Stimulated activated CD8-positive, alpha-beta memory T cell treated with anti-CD3 and anti-CD28 coated beads, Interleukin-12 subunit alpha, Interleukin-12 subunit beta, amount 100 ng/mL, for 1 hour (primary cell): Measurements from ENCODE around the gene TRIP6.
"Not testable (repeated sequence)": the region's sequence is repeated elsewhere in the genome, so short reads cannot be mapped to it uniquely, and the experiment has no call there.

ENCODE experiments used
- DNase-seq: peaks from one replicate; pipeline ENCODE4 v3.0.0-alpha.2; 2020; ENCODE audit warnings: low read depth

The TRIP6 gene

GRCh38 chr7:100839361-100839760 lies 27.8 kb upstream of the TRIP6 start:
- DNase-seq: no peak

DNA sequence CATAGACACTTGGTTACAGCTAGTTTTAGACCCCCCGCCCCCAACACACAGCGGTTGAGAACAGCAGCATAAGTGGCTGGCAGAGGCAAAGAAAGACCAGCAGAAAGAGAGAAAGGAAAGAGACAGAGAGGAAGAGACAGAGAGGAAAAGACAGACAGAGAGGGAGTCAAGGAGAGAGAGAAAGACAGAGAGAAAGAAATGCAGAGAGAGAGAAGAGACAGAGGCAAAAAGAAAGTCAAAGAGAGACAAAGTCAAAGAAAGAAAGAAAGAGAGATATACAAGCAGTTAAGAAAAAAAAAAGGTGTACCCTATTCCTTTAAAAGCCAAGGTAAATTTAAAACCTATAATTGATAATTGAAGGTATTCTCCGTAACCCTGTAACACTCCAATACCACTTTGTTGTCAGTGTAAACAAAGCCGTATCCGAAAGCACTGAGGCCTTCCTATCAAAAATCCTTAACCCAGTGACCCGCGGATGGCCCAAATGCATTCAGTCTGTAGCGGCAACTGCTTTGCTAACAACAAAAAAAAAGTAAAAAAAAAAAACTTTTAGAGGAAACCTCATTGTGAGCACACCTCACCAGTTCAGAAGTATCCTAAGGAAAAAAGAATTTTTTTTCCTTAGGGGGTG lies 26.6 kb upstream of the TRIP6 start:
- no peak for DNase-seq

DNA sequence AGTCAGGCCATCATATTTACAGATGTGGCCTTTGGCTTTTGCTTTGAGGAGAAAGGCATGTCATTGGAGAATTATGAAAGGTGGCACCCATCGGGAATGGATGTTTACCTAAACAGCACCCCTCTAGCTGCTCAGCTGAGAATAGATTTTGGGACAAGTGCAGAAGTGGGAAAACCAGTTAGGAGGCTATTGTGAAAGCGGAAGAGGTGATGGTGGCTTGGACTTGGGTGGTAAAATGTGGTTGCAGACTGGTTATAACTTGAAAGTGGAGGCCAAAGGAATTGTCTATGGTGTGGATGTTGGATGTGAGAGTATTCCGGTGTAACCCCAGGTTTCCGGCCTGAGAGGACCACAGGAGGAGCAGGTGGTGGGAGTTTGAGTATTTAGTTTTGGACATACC lies 19.8 kb upstream of the TRIP6 start:
- DNase-seq: no peak

DNA sequence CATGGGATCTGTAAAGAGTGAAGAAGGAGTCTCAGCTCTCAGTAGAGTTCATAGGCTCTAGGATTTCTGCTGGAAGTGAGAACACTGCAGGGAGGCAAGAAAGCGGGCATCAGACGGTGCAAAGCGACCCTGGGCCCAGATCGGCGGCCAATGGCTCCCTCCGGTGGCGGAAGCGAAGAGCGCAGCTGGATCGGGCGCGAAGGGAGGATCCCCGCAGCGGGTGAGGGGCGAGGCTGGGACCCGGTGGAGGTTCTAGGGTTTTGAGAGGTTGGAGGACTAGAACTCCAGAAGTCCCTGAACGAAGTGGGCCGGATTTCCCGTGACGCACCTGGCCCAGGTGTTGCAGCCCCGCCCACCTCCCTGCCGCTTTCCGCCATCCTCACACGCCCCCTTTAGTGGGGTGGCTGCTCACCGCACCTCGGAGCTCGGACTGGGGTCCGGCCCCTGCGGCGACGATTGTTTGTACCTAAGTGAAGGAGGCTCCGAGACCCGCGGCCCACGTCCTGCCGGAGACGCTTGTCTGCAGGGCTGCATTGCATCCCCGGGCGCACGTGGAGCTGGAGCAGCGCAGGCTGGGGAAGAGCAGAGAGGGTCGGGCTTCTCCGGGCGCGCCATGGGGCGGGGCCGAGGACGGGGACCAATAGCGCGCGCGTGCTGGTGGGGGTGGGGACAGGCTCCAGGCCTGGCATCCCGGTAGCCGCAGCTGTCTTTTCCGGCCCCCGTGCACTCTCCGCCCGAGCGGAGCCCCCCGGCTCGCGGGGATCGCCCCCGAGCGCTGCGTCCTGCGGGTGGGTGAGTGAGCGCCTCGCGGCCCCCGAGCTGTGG lies 14.9 kb upstream of the TRIP6 start, which contains the start of gene SLC12A9:
TSS of gene SLC12A9 (plus strand) at position 666 of the 825 bp plus-strand sequence. CDS start 1,485 bp downstream, outside the sequence.
- peak; percentile 64 for DNase-seq

- no peak for DNase-seq
Measured at GRCh38 chr7:100854146-100854895, 12.9 kb upstream of the TRIP6 start.

GRCh38 chr7:100854899-100855298 lies 12.3 kb upstream of the TRIP6 start:
- DNase-seq: not testable (repeated sequence)

DNA sequence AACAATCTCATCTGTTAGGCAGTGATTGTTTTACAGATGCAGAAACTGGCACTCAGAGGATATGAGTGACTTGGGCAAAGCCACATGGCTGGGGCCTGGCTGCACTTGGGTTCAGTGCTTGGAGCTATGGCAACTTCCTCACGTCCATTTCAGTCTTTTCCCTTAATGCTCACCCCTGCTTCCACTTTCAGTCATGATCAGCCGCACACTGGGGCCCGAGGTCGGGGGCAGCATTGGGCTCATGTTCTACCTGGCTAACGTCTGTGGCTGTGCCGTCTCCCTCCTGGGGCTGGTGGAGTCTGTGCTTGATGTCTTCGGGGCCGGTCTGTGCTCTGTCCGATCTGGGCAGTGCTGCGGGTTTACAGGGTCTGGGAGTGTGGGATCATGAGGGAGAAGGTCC lies 11.7 kb upstream of the TRIP6 start:
- no peak for DNase-seq

- no peak for DNase-seq
Measured at GRCh38 chr7:100856871-100857282, 10.3 kb upstream of the TRIP6 start.

DNA sequence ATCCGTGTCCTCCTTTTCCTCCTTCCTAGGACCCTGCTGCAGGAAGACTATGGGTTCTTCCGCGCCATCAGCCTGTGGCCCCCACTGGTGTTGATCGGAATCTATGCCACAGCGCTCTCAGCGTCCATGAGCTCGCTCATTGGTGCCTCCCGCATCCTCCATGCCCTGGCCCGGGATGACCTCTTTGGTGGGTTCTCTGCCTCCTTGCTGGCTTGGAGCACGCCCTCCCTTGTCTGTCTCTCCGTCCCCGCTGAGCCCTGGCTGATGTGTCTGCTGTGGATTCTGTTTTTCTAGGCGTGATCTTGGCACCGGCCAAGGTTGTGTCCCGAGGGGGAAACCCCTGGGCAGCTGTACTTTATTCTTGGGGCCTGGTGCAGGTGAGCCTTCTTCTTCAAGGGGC lies 7.3 kb upstream of the TRIP6 start:
- DNase-seq: no peak

GRCh38 chr7:100860702-100861615 lies 6.2 kb upstream of the TRIP6 start:
- DNase-seq: no peak

- no peak for DNase-seq
Measured at GRCh38 chr7:100861616-100861985, 5.6 kb upstream of the TRIP6 start.

DNA sequence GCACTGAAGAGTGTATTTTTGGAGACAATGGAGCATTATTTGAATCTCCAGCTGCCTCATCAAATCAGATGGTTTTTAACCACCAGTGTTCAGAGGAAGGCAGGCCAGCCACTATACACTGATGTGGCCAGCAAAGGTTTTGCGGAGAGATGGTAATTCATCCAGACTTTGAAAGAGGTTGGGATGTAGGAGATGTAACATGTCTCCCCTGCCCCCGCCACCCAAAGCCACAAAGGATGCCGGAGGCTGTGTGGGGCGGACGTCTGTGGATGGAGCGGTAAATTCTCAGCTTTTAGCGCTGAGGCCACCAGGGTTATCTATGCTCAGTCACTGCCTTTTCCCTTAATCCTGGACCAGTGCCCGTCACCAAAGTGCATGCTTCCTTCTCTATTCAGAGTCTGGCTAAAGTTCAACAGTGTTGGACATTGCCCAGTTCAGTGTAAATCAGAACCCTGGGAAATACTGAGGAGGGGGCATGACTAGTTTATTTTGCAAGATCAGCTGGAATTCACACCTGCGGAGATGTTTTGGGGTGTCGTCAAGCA lies 3.7 kb upstream of the TRIP6 start:
- DNase-seq: no peak

DNA sequence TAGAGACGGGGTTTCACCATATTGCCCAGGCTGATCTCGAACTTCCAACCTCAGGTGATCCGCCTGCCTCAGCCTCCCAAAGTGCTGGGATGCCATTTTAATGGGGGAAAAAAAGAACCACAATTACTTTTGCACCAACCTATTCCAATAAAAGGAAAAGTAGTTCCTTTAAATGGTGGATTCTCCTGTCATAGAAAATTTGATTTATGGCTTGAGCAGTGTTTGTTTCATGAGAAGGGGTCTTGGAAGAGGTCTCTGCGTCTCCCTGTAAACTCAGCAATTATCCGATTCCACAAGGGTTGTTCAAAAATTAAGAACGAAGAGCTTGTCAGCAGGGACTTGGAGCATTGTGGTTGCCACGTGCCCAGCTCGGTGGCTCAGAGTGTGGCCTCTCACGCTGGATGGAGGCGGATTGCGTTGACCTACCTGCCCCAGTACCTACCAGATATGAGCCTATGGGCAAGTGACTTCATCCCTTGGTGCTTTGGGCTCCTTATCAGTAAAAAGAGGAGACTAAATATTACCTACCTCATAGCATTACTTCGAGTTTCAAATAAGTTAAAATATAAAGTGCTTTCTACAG lies 2.8 kb upstream of the TRIP6 start:
- DNase-seq: no peak

GRCh38 chr7:100865372-100865911 lies 1.7 kb upstream of the TRIP6 start:
- no peak for DNase-seq

- DNase-seq: no peak
Measured at GRCh38 chr7:100865938-100866728, 1.1 kb upstream of the TRIP6 start.

- DNase-seq: no peak
Measured at GRCh38 chr7:100866729-100867039, 503 bp upstream of the TRIP6 start.

GRCh38 chr7:100867776-100868485 lies 744 bp downstream of the TRIP6 start:
- no peak for DNase-seq

DNA sequence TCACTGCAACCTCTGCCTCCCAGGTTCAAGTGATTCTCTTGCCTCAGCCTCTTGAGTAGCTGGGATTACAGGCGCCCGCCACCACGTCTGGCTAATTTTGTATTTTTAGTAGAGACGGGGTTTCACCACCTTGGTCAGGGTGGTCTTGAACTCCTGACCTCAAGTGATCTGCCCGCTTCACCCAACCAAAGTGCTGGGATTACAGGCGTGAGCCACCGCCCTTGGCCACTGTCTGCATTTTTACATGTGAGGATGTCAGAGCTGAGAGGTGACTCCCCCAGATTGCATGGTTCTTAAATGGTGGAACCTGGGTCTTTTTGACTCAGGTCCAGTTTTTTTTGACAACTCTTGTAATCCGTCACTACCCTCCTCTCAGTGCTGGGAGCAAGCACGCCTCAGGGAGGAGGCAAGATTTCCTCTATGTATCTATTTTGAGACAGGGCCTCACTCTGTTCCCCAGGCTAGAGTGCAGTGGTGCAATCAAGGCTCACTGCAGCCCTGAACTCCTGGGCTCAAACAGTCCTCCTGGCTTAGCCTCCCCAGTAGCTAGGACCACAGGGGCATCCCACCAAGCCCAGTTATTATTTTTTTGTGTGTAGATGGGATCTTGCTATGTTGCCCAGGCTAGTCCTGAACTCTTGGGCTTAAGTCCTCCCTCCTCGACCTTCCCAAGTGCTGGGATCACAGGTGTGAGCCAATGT lies 6.6 kb downstream of the TRIP6 start:
- no peak for DNase-seq

GRCh38 chr7:100874300-100874576 lies 7.1 kb downstream of the TRIP6 start:
- no peak for DNase-seq
